ENCODE results near the gene KRT9.

- TF ChIP-seq GABPA (tag; conservative IDR thresholded peaks at IDR 0.05; ENCODE audit: low read depth): no peak
- no peak for TF ChIP-seq POLR2A (conservative IDR thresholded peaks at IDR 0.05)
- TF ChIP-seq SREBF2 (CRISPR knock-in tag; IDR thresholded peaks at IDR 0.05): no peak
Observed at GRCh38 chr17:41561554-41561953, 10.3 kb downstream of the KRT9 start.
